SK-N-SH (cell line): ENCODE data around the gene SNX8. TPM values are rescaled to one million over a fixed set of nuclear protein-coding genes. Genes with fewer than 3 reads are reported as not detected.

Experiments used
- CTCF ChIA-PET: fragments of 300-600, 350-600 bp; formaldehyde crosslinking; extraction: SDS; loops from one replicate; lab custom pipeline; 2021; lab: Yijun Ruan, JAX
- POLR2A ChIA-PET: fragments of 350-600 bp; sonication (Branson Sonifier 250); formaldehyde crosslinking; extraction: SDS; loops from one replicate; lab custom pipeline; 2020; ENCODE audit warnings: antibody characterized with exemption, inconsistent platforms; lab: Yijun Ruan, JAX
- DNase-seq: peaks from one replicate; pipeline ENCODE4 v3.0.0; 2012
- H2AFZ ChIP-seq: fragments of 200-600 bp; sonication (generic); 2 replicates; pipeline ENCODE4 v1.8.1; 2016; ENCODE audit warnings: antibody characterized with exemption, mild to moderate bottlenecking, low read depth
- H3F3A ChIP-seq: fragments of 200-600 bp; sonication (generic); replicated peaks from 2 replicates; pipeline ENCODE3; 2016; ENCODE audit warnings: antibody characterized with exemption, mild to moderate bottlenecking; ENCODE audit not compliant: insufficient read depth
- H3K27ac ChIP-seq, 2 experiments: fragments of 200-500 bp in 1 of 2; fragments of 200-600 bp in 1 of 2; sonication (Bioruptor generic) in 1 of 2; sonication (generic), shearing (Covaris generic) in 1 of 2; 2 replicates each; pipeline versions ENCODE4 v1.5.1 to v1.6.1; 2014 to 2016; ENCODE audit warnings: low read depth in 2 of 2, inconsistent platforms in 1 of 2, low read length in 1 of 2, mild to moderate bottlenecking in 1 of 2, mixed read lengths in 1 of 2
- H3K27me3 ChIP-seq: fragments of 200-600 bp; sonication (generic), shearing (Covaris generic); 2 replicates; pipeline ENCODE4 v1.6.1; 2016; ENCODE audit warnings: mixed run types; ENCODE audit not compliant: insufficient read depth
- H3K36me3 ChIP-seq, 2 experiments: fragments of 200-500 bp in 1 of 2; fragments of 200-600 bp in 1 of 2; sonication (Bioruptor generic) in 1 of 2; sonication (generic) in 1 of 2; replicated peaks in 1 of 2; 2 replicates each; pipeline versions ENCODE3 to v1.5.1; 2014 to 2016; ENCODE audit warnings: low read length in 1 of 2, mild to moderate bottlenecking in 1 of 2; ENCODE audit not compliant: insufficient read depth in 2 of 2, control insufficient read depth in 1 of 2
- H3K4me1 ChIP-seq, 2 experiments: fragments of 200-500 bp in 1 of 2; fragments of 200-600 bp in 1 of 2; sonication (Bioruptor generic) in 1 of 2; sonication (generic), shearing (Covaris generic) in 1 of 2; 2 replicates each; pipeline versions ENCODE4 v1.5.1 to v1.6.1; 2014 to 2016; ENCODE audit warnings: low read depth in 1 of 2, low read length in 1 of 2, mixed run types in 1 of 2; ENCODE audit not compliant: insufficient read depth in 2 of 2, control insufficient read depth in 1 of 2
- H3K4me2 ChIP-seq: fragments of 200-600 bp; sonication (generic), shearing (Covaris generic); 2 replicates; pipeline ENCODE4 v1.6.1; 2017; ENCODE audit warnings: mixed run types
- H3K4me3 ChIP-seq, 2 experiments: fragments of 200-500 bp in 1 of 2; fragments of 200-600 bp in 1 of 2; sonication (Bioruptor generic) in 1 of 2; sonication (generic), shearing (Covaris generic) in 1 of 2; 2 replicates each; pipeline versions ENCODE4 v1.5.1 to v1.8.1; 2014 to 2016; ENCODE audit warnings: low read depth in 2 of 2, inconsistent platforms in 1 of 2, low read length in 1 of 2, mild to moderate bottlenecking in 1 of 2, mixed read lengths in 1 of 2, moderate library complexity in 1 of 2
- H3K79me2 ChIP-seq: fragments of 200-600 bp; sonication (generic); 2 replicates; pipeline ENCODE4 v1.8.1; 2017; ENCODE audit warnings: mild to moderate bottlenecking; ENCODE audit not compliant: insufficient read depth
- H3K9ac ChIP-seq: fragments of 200-600 bp; sonication (generic); 2 replicates; pipeline ENCODE4 v1.6.1; 2017; ENCODE audit warnings: mixed run types
- H3K9me2 ChIP-seq: fragments of 200-600 bp; sonication (generic); 2 replicates; pipeline ENCODE4 v1.6.1; 2017; ENCODE audit warnings: mixed run types
- H3K9me3 ChIP-seq: fragments of 200-600 bp; sonication (generic); 2 replicates; pipeline ENCODE4 v1.6.1; 2017; ENCODE audit warnings: mixed run types, mild to moderate bottlenecking, moderate library complexity
- H4K20me1 ChIP-seq: fragments of 200-600 bp; sonication (generic); 2 replicates; pipeline ENCODE4 v1.6.1; 2017; ENCODE audit warnings: mild to moderate bottlenecking, mixed run types; ENCODE audit not compliant: insufficient read depth
- FOSL2 ChIP-seq: IDR thresholded peaks from 2 replicates; pipeline ENCODE4 v1.4.0; 2012; ENCODE audit warnings: low read depth, mild to moderate bottlenecking, moderate library complexity, borderline replicate concordance
- FOXM1 ChIP-seq: IDR thresholded peaks from 2 replicates; pipeline ENCODE4 v1.4.0; 2012; ENCODE audit warnings: low read depth, mild to moderate bottlenecking
- JUND ChIP-seq: IDR thresholded peaks from 2 replicates; pipeline ENCODE4 v1.4.0; 2012
- MEF2A ChIP-seq: IDR thresholded peaks from 2 replicates; pipeline ENCODE4 v1.4.0; 2012; ENCODE audit warnings: low read depth, borderline replicate concordance
- NFIC ChIP-seq: IDR thresholded peaks from 2 replicates; pipeline ENCODE4 v1.4.0; 2012; ENCODE audit warnings: borderline replicate concordance
- NRF1 ChIP-seq: IDR thresholded peaks from 2 replicates; pipeline ENCODE4 v1.6.1; 2012; ENCODE audit warnings: low read depth, mild to moderate bottlenecking, low read length
- POLR2AphosphoS5 ChIP-seq: IDR thresholded peaks from 2 replicates; pipeline ENCODE4 v1.6.1; 2012; ENCODE audit warnings: low read depth, low read length
- RCOR1 ChIP-seq: fragments of 150-350 bp; IDR thresholded peaks from 2 replicates; pipeline ENCODE4 v1.6.1; 2017; ENCODE audit warnings: antibody characterized with exemption, low read length
- REST ChIP-seq: IDR thresholded peaks from 2 replicates; pipeline ENCODE4 v1.6.1; 2012; ENCODE audit warnings: mild to moderate bottlenecking, low read depth, low read length, moderate library complexity
- TEAD4 ChIP-seq: IDR thresholded peaks from 2 replicates; pipeline ENCODE4 v1.4.0; 2012; ENCODE audit warnings: mild to moderate bottlenecking, borderline replicate concordance; ENCODE audit not compliant: insufficient read depth
- USF2 ChIP-seq: fragments of 150-350 bp; IDR thresholded peaks from 2 replicates; pipeline ENCODE4 v1.6.1; 2017; ENCODE audit warnings: antibody characterized with exemption, low read length, low read depth, borderline replicate concordance
- ZBTB33 ChIP-seq: IDR thresholded peaks from 2 replicates; pipeline ENCODE4 v1.4.0; 2012; ENCODE audit warnings: low read depth, borderline replicate concordance
- WGBS: methylation state at CpG from one replicate; pipeline ENCODE4 v1.1.6; 2017; ENCODE audit warnings: low lambda C conversion rate; 5-methylcytosine and 5-hydroxymethylcytosine counted together
- polyA plus RNA-seq, 3 experiments: library from polyadenylated mRNA; depleted of rRNA; stranded (reverse); fragments of >200 nt; gene quantifications; 2 replicates each; pipeline ENCODE4 v1.2.3, GENCODE V29; 2012
- TF ChIP-seq, protein P1 (sequence below): fragments of 200-600 bp; sonication (generic); IDR thresholded peaks from 2 replicates; pipeline ENCODE4 v1.6.1; 2017; ENCODE audit warnings: antibody characterized with exemption, mild to moderate bottlenecking, moderate library complexity
- TF ChIP-seq, protein P2 (sequence below): fragments of 150-350 bp; IDR thresholded peaks from 2 replicates; pipeline ENCODE4 v1.6.1; 2016; ENCODE audit warnings: mild to moderate bottlenecking, low read depth, low read length

The SNX8 gene
- polyA plus RNA-seq, 1 of the 3 experiments (the other 2 are of a cell fraction), result 20.6 TPM

DNA sequence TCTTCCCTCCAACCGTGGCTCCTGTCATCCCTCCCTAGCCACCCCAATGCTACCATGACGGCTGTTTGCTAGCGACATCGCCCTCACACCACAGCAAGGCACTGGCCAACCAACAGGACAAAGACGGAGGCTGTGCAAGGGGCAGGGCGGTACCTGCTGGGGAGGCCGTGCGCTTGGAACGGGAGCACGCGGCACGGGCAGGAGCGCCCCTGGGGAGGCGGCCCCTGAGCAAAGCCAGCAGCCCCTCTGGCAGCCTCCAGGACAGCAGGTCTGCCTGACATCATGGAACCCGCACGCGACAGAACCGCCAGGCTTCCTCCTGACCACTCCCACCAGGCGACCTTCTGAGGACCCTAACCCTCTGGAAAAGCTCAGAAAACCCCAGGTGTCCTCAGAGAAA is 94.2 kb downstream of the SNX8 start (continued):
- TF ChIP-seq TEAD4, result no peak

- ChIA-PET POLR2A (no interaction called here), CTCF (no interaction called here)
- Histone ChIP-seq H3K4me3 (no peak overlapping the region), H3F3A (no peaks in the 10 kb centered on the region), H3K9me3 (no peaks in the 10 kb centered on the region), H3K36me3 (peaks cover 24 to 58% of the 10 kb centered on the region in 2 experiments), H3K9me2 (no peaks in the 10 kb centered on the region), H4K20me1 (peaks cover 12% of the 10 kb centered on the region; the same call in 1 of the 2 replicates), H3K79me2 (peaks cover 20% of the 10 kb centered on the region; the same call in 1 of the 2 replicates), H2AFZ (no peak overlapping the region), H3K27ac (no peak overlapping the region), H3K9ac (no peak overlapping the region), H3K27me3 (no peaks in the 10 kb centered on the region), H3K4me2 (no peak overlapping the region), H3K4me1 (no peaks in the 10 kb centered on the region)
- TF ChIP-seq POLR2AphosphoS5, result no peak
- no peak for TF ChIP-seq REST
- TF ChIP-seq, protein P1, sequence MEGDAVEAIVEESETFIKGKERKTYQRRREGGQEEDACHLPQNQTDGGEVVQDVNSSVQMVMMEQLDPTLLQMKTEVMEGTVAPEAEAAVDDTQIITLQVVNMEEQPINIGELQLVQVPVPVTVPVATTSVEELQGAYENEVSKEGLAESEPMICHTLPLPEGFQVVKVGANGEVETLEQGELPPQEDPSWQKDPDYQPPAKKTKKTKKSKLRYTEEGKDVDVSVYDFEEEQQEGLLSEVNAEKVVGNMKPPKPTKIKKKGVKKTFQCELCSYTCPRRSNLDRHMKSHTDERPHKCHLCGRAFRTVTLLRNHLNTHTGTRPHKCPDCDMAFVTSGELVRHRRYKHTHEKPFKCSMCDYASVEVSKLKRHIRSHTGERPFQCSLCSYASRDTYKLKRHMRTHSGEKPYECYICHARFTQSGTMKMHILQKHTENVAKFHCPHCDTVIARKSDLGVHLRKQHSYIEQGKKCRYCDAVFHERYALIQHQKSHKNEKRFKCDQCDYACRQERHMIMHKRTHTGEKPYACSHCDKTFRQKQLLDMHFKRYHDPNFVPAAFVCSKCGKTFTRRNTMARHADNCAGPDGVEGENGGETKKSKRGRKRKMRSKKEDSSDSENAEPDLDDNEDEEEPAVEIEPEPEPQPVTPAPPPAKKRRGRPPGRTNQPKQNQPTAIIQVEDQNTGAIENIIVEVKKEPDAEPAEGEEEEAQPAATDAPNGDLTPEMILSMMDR, result no peak
- TF ChIP-seq JUND, result no peak
- TF ChIP-seq, protein P2, sequence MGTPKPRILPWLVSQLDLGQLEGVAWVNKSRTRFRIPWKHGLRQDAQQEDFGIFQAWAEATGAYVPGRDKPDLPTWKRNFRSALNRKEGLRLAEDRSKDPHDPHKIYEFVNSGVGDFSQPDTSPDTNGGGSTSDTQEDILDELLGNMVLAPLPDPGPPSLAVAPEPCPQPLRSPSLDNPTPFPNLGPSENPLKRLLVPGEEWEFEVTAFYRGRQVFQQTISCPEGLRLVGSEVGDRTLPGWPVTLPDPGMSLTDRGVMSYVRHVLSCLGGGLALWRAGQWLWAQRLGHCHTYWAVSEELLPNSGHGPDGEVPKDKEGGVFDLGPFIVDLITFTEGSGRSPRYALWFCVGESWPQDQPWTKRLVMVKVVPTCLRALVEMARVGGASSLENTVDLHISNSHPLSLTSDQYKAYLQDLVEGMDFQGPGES, result no peak
- no peak for TF ChIP-seq NFIC
- TF ChIP-seq USF2, result no peak
- no peak for TF ChIP-seq FOXM1
- no peak for TF ChIP-seq MEF2A
- TF ChIP-seq FOSL2, result no peak
- TF ChIP-seq RCOR1, result no peak
- no peak for TF ChIP-seq ZBTB33
- TF ChIP-seq NRF1, result no peak
- no peak for DNase-seq
- WGBS, result 96% methylated on average over 7 of the region's 8 CpGs
These were observed 94.6 kb downstream of the SNX8 start for GRCh38 chr7:2219606-2220005.
